Breast epithelium (tissue), 3 donors: ENCODE measurements around the gene FYB2.
A peak's percentile ranks its signal among the peaks of the same experiment; 100 is the strongest.

Experiments used
- CTCF ChIP-seq, 3 donors: fragments of 450-650 bp; IDR thresholded peaks; one replicate each; pipeline ENCODE4 v1.5.1; 2016 to 2017; ENCODE audit warnings: antibody characterized with exemption in 3 of 3, mild to moderate bottlenecking in 3 of 3, moderate library complexity in 3 of 3
- POLR2A ChIP-seq: fragments of 450-650 bp; IDR thresholded peaks from one replicate; pipeline ENCODE4 v1.6.1; 2016; ENCODE audit warnings: antibody characterized with exemption, mild to moderate bottlenecking, moderate library complexity

GRCh38 chr1:56758135-56758534, 61.1 kb downstream of the FYB2 start:
- TF ChIP-seq CTCF (IDR thresholded peaks at IDR 0.05) (peak in 1 of 3 donors; percentile 9), POLR2A (no peak)
